Chondrocyte (in vitro differentiated cells): ENCODE results near the gene MBP. TPM values are rescaled to one million over a fixed set of nuclear protein-coding genes. Genes with fewer than 3 reads are reported as not detected.

Experiments used
- DNase-seq: peaks from one replicate; pipeline ENCODE4 v3.0.0; 2021; ENCODE audit warnings: mixed read lengths, low spot score
- H3K27ac Mint-ChIP-seq: one replicate; pipeline ENCODE4 v1.8.0; 2021; ENCODE audit warnings: mild to moderate bottlenecking, moderate library complexity, mixed read lengths; ENCODE audit not compliant: unreplicated experiment
- H3K27me3 Mint-ChIP-seq: 2 replicates; pipeline ENCODE4 v1.8.0; 2021; ENCODE audit warnings: low read depth, mixed read lengths
- H3K36me3 Mint-ChIP-seq: 2 replicates; pipeline ENCODE4 v1.8.0; 2021; ENCODE audit warnings: low read depth, mixed read lengths
- H3K4me1 Mint-ChIP-seq: 2 replicates; pipeline ENCODE4 v1.8.0; 2021; ENCODE audit warnings: low read depth, mild to moderate bottlenecking, mixed read lengths
- H3K4me3 Mint-ChIP-seq: one replicate; pipeline ENCODE4 v1.8.0; 2021; ENCODE audit warnings: mild to moderate bottlenecking, moderate library complexity, mixed read lengths; ENCODE audit not compliant: unreplicated experiment
- H3K9me3 Mint-ChIP-seq: 2 replicates; pipeline ENCODE4 v1.8.0; 2021; ENCODE audit warnings: low read depth, mixed read lengths
- total RNA-seq: library from RNA; stranded (reverse); gene quantifications from 3 replicates; pipeline ENCODE4 v1.2.1, GENCODE V29; 2021
- TF ChIP-seq, protein P1 (sequence below): fragments of 200-600 bp; sonication (generic); IDR thresholded peaks from 2 replicates; pipeline ENCODE4 v1.5.0; 2021; ENCODE audit warnings: antibody characterized with exemption, mild to moderate bottlenecking, moderate library complexity

MBP gene
- total RNA-seq, 1 donor from 2014 or later = 15.9 TPM

DNA sequence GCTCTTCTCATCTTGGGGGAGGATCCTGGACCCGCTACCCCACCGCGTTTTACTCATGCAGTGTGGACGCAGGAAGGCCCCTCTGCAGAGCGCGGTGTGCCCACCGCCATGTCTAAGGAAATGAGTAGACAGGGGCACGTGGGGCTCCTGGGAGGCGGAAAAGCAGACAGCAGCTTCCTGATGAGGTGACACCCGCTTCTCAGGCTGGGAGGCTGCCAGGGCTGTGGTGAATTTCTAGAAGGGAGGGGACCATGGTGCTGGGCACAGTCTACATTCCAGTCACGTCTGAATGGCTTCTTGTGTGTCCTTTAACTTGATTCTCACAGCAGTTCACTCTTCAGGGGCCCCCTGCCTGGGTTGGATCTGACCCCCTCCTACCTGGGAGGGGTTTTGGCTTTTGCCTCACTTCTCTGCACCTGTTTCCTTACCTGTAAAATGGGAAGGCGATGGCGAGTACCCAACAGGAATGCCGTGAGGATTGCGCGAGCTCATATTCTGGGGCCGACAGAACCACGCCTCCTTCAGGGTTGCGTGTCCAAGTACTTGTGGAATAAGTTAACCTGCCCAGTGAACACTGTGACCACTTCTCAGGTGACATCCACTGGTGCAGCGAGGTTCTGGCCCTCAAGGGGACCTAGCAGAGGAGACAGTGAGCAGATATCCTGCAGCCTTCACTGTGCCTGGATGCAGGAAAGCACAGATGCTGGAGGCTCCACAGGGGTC is 32.3 kb upstream of the MBP start:
- no peak overlapping the region for H3K4me3 Mint-ChIP-seq
- TF ChIP-seq, protein P1, sequence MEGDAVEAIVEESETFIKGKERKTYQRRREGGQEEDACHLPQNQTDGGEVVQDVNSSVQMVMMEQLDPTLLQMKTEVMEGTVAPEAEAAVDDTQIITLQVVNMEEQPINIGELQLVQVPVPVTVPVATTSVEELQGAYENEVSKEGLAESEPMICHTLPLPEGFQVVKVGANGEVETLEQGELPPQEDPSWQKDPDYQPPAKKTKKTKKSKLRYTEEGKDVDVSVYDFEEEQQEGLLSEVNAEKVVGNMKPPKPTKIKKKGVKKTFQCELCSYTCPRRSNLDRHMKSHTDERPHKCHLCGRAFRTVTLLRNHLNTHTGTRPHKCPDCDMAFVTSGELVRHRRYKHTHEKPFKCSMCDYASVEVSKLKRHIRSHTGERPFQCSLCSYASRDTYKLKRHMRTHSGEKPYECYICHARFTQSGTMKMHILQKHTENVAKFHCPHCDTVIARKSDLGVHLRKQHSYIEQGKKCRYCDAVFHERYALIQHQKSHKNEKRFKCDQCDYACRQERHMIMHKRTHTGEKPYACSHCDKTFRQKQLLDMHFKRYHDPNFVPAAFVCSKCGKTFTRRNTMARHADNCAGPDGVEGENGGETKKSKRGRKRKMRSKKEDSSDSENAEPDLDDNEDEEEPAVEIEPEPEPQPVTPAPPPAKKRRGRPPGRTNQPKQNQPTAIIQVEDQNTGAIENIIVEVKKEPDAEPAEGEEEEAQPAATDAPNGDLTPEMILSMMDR = no peak
- no peak for DNase-seq
- H3K9me3 Mint-ChIP-seq = no peaks in the 10 kb centered on the region
- peaks cover 1% of the 10 kb centered on the region for H3K27me3 Mint-ChIP-seq
- H3K4me1 Mint-ChIP-seq = peaks cover 28% of the 10 kb centered on the region
- no peaks in the 10 kb centered on the region for H3K36me3 Mint-ChIP-seq
- no peak overlapping the region for H3K27ac Mint-ChIP-seq

DNA sequence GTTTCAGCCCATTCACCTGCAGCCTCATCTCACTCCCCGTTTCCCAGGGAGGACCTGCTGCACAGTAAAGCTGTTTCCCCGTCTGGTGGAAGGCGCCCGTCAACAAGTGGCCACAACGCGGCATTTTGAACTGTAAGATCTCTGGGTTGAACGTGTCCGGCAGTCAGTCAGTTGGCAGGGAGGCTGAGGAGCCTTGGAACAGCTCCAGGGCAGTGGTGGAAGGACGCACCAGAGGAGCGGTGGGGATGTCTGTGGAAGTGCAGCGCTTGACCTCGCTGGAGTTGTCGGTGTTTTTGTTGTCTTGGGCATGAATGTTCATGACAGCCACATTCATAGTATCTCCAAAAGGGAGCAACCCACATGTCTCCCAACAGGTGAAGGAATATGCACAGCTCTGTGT is 31.4 kb upstream of the MBP start:
- Mint-ChIP-seq H3K27ac (no peak overlapping the region), H3K4me1 (peaks cover 28% of the 10 kb centered on the region), H3K9me3 (no peaks in the 10 kb centered on the region), H3K4me3 (no peak overlapping the region), H3K36me3 (no peaks in the 10 kb centered on the region), H3K27me3 (peaks cover 1% of the 10 kb centered on the region)
- TF ChIP-seq, protein P1 = no peak
- DNase-seq = no peak

DNA sequence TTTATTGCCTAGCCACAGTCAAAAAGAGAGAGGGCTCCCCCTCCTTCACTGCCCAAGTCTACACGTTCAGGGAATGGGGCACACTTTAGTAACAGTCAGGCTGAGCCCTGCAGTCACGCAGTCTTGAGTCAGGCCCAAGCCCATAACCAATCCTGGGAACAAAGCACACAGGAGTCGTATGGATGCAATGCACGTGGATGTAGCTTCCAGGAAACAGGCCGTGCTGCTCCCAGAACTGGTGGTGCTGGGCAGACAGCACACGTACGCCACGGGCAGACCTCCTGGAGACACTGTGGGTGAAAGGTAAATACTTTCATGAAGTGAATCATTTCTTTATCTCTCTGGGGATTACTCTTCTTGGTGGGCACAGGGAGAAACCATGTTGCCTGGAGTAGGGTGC is 30.0 kb upstream of the MBP start:
- Mint-ChIP-seq H3K4me1 (peaks cover 31% of the 10 kb centered on the region), H3K9me3 (no peaks in the 10 kb centered on the region)

DNA sequence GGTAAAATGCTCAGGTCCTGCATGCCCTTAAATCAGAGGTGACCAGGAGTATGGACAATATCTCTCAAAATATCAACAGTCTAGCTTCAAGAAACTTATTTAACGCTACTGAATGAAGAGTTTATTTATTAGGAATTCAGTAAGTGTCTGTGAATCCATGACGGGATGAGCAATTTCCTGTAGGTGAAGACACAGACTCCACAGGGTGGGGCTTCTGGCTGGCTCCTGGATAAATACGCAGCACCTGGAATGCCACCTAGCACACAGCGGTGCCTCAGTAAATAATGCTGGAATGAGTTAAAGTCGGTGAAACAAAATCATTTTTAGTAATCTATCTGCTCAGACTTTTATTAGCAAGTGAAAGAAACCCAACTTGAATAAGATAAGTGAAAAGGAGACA is 29.4 kb upstream of the MBP start:
- Mint-ChIP-seq H3K9me3 (no peaks in the 10 kb centered on the region), H3K36me3 (no peaks in the 10 kb centered on the region), H3K4me1 (peaks cover 32% of the 10 kb centered on the region), H3K27me3 (peaks cover 4% of the 10 kb centered on the region), H3K27ac (no peak overlapping the region), H3K4me3 (no peak overlapping the region)
- no peak for DNase-seq
- TF ChIP-seq, protein P1 = no peak

More for the DNA sequence above, 30.0 kb upstream of the MBP start:
- no peak overlapping the region for H3K4me3 Mint-ChIP-seq
- no peak overlapping the region for H3K27ac Mint-ChIP-seq
- TF ChIP-seq, protein P1 = no peak
- DNase-seq = no peak
- no peaks in the 10 kb centered on the region for H3K36me3 Mint-ChIP-seq
- no peaks in the 10 kb centered on the region for H3K27me3 Mint-ChIP-seq

DNA sequence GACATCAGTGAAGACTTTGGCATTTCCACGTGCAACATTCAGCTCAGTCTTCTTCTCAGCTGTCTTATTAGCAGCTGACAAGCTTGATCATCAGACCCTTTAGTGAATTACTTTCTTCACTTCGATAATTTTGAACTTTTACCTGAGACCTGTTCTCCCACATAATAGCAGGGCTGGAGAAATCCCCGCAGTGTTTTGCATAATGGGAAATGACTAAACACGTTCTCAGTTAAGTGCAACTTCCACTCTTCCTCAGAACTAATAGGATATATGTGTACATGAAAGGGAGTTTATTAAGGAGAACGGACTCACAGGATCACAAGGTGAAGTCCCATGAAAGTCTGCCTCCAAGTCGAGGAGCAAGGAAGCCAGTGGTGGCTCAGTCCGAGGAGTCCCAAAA is 28.8 kb upstream of the MBP start:
- Mint-ChIP-seq H3K27me3 (peaks cover 5% of the 10 kb centered on the region), H3K9me3 (no peaks in the 10 kb centered on the region), H3K36me3 (no peaks in the 10 kb centered on the region), H3K4me3 (no peak overlapping the region), H3K4me1 (peaks cover 32% of the 10 kb centered on the region), H3K27ac (no peak overlapping the region)
- TF ChIP-seq, protein P1 = no peak
- DNase-seq = no peak
